Thymus (tissue), 11 donors: ENCODE data around the gene SH3BP4. TPM values are rescaled to one million over a fixed set of nuclear protein-coding genes. Genes with fewer than 3 reads are reported as not detected.

Experiments used
- DNase-seq, 9 donors: peaks; one replicate each; pipeline ENCODE4 v3.0.0-alpha.2; 2013; ENCODE audit warnings: low spot score in 9 of 9, low read depth in 6 of 9, missing footprints in 1 of 9
- H3K27ac ChIP-seq, 2 donors: one replicate each; pipeline ENCODE4 v1.5.1; 2013; ENCODE audit warnings: control low read depth in 1 of 2, low read depth in 1 of 2, low read length in 1 of 2, mild to moderate bottlenecking in 1 of 2, moderate library complexity in 1 of 2
- H3K27me3 ChIP-seq, 2 donors: one replicate each; pipeline ENCODE4 v1.5.1; 2013; ENCODE audit warnings: low read length in 1 of 2; ENCODE audit not compliant: control insufficient read depth in 2 of 2, insufficient read depth in 1 of 2
- H3K36me3 ChIP-seq, 2 donors: one replicate each; pipeline ENCODE4 v1.5.1; 2013; ENCODE audit warnings: low read length in 1 of 2, mild to moderate bottlenecking in 1 of 2, moderate library complexity in 1 of 2; ENCODE audit not compliant: control insufficient read depth in 2 of 2, insufficient read depth in 2 of 2
- H3K4me1 ChIP-seq, 2 donors: one replicate each; pipeline ENCODE4 v1.5.1; 2013; ENCODE audit warnings: low read length in 2 of 2; ENCODE audit not compliant: control insufficient read depth in 2 of 2, insufficient read depth in 2 of 2
- H3K4me3 ChIP-seq, 2 donors: one replicate each; pipeline ENCODE4 v1.5.1; 2013; ENCODE audit warnings: low read length in 2 of 2, control low read depth in 1 of 2, mild to moderate bottlenecking in 1 of 2
- H3K9me3 ChIP-seq, 2 donors: one replicate each; pipeline ENCODE4 v1.5.1; 2013; ENCODE audit warnings: low read length in 1 of 2, mild to moderate bottlenecking in 1 of 2; ENCODE audit not compliant: control insufficient read depth in 2 of 2, insufficient read depth in 1 of 2
- WGBS: extraction: QIAGEN DNeasy Blood & Tissue Kit; methylation state at CpG from one replicate; pipeline ENCODE4 v1.1.7; 2013; 5-methylcytosine and 5-hydroxymethylcytosine counted together
- polyA plus RNA-seq: library from polyadenylated mRNA; stranded (reverse); fragments of 200-250 nt; gene quantifications from one replicate; pipeline ENCODE4 v1.2.3, GENCODE V29; 2013
- total RNA-seq: library from RNA; stranded (reverse); fragments of 120-200 nt; gene quantifications from one replicate; pipeline ENCODE4 v1.2.4, GENCODE V29; 2013
- donor health status: healthy.

Gene SH3BP4
- total and polyA plus RNA-seq, 2 donors = 6.2 to 12.3 TPM

- 86% methylated on average over 4 of the region's 4 CpGs for WGBS
These were observed 146.5 kb downstream of the SH3BP4 start for GRCh38 chr2:235098269-235098668.

GRCh38 chr2:235098736-235099494 is 147.1 kb downstream of the SH3BP4 start:
- Histone ChIP-seq H3K36me3 (no peaks in the 10 kb centered on the region), H3K9me3 (no peaks in the 10 kb centered on the region), H3K27ac (no peak overlapping the region), H3K27me3 (peaks cover 0 to 2% of the 10 kb centered on the region in 2 donors), H3K4me1 (no peaks in the 10 kb centered on the region), H3K4me3 (no peak overlapping the region)
- no peak for DNase-seq
- 94% methylated on average over 9 of the region's 9 CpGs for WGBS

More at GRCh38 chr2:235098269-235098668, 146.5 kb downstream of the SH3BP4 start:
- Histone ChIP-seq H3K27me3 (peaks cover 0 to 2% of the 10 kb centered on the region in 2 donors), H3K36me3 (no peaks in the 10 kb centered on the region), H3K4me3 (no peak overlapping the region), H3K27ac (no peak overlapping the region), H3K4me1 (no peaks in the 10 kb centered on the region), H3K9me3 (no peaks in the 10 kb centered on the region)
- DNase-seq = no peak

GRCh38 chr2:235102896-235103295 is 151.1 kb downstream of the SH3BP4 start:
- no peaks in the 10 kb centered on the region for H3K4me1 ChIP-seq
- H3K27me3 ChIP-seq = no peaks in the 10 kb centered on the region
- no peaks in the 10 kb centered on the region for H3K36me3 ChIP-seq
- H3K4me3 ChIP-seq = no peak overlapping the region
- no peaks in the 10 kb centered on the region for H3K9me3 ChIP-seq
- WGBS = 93% methylated on average over 9 of the region's 9 CpGs
- no peak for DNase-seq
- H3K27ac ChIP-seq = no peak overlapping the region
